Head of caudate nucleus (tissue), 42 donors: ENCODE measurements around the gene PPM1M.
"Not testable (repeated sequence)": the region's sequence is repeated elsewhere in the genome, so short reads cannot be mapped to it uniquely, and the experiment has no call there.

Experiments used
- DNase-seq, 42 donors: peaks; one replicate each; pipeline versions ENCODE4 v3.0.0 to v3.0.0-alpha.2; 2020 to 2021; ENCODE audit warnings: mixed read lengths in 7 of 42
- intact Hi-C: fragments of 100-400 bp; cut with DNase I; formaldehyde crosslinking; loops from one replicate; pipeline ENCODE4 v1.15.0; 2022

The PPM1M gene

GRCh38 chr3:52256159-52256558, 10.6 kb downstream of the PPM1M start:
- intact Hi-C loops: no loop called here
- no peak for DNase-seq

- intact Hi-C loops: no loop called here
Observed at GRCh38 chr3:52256622-52257021, 11.1 kb downstream of the PPM1M start.

GRCh38 chr3:52257911-52258310, 12.4 kb downstream of the PPM1M start:
- intact Hi-C loops: no loop called here

More at GRCh38 chr3:52256622-52257021, 11.1 kb downstream of the PPM1M start:
- no peak for DNase-seq

GRCh38 chr3:52259035-52259434, 13.5 kb downstream of the PPM1M start:
- intact Hi-C loops: no loop called here
- peak in 1 of 42 donors; percentile 15 for DNase-seq

More at GRCh38 chr3:52257911-52258310, 12.4 kb downstream of the PPM1M start:
- no peak for DNase-seq

- DNase-seq: no peak
- intact Hi-C loops: no loop called here
Observed at GRCh38 chr3:52259448-52259847, 13.9 kb downstream of the PPM1M start.

DNA sequence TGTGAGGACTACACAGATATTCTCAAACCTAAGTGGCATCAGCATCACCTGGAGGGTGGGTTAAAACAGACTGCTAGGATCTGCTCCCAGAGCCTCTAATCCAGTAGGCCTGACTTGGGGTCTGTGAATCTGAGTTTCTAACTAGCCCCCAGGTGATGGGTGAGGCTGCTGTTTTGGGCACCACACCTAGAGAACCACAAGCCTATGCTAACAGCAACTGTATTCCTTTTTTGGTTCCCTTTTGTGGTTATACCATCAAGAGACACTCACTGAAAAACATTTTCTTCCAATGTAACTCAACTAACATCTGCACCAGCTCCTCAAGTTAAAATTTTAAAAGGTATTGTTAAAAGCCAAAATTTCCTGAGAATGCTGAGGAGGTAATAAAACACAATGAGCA, 16.9 kb downstream of the PPM1M start:
- no peak for DNase-seq
- intact Hi-C loops: no loop called here

DNA sequence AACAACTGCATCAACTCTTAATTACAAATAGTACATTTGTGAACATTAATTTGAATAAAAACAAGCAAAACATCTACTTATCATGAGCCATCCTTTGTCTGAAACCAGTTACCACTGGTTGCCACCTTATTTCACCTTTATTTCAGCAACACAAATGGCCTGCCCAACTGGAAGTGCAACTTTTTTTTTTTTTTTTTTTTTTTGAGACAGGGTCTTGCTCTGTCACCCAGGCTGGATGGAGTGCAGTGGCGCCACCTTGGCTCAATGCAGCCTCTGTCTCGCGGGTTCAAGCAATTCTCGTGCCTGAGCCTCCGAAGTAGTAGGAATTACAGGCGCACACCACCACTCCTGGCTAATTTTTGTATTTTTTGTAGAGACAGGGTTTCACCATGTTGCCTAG, 19.8 kb downstream of the PPM1M start:
- intact Hi-C loops: no loop called here
- peak in 1 of 42 donors; percentile 12 for DNase-seq

DNA sequence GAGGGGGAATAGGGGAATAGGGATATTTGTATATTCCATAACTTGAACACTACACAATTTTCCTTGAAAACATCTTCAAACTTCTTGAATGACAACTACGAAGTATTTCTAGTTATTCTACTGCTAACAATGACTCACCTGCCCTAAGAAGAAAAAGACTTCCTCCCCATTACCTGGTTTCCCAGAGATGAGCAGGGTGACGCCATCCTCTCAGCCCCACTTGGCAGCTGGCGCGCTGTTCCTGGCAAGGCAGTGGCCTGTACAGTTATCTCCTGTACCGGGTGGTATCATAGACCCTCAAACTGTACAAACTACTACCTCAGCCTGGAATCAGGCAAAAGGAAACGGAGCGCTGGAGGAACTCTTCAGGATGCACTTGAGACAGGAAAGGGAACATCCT, 22.5 kb downstream of the PPM1M start:
- intact Hi-C loops: no loop called here
- DNase-seq: peak in 19 of 42 donors; percentile 20 to 79 (median 60)

- intact Hi-C loops: no loop called here
- DNase-seq: no peak
Observed at GRCh38 chr3:52269776-52270175, 24.2 kb downstream of the PPM1M start.

DNA sequence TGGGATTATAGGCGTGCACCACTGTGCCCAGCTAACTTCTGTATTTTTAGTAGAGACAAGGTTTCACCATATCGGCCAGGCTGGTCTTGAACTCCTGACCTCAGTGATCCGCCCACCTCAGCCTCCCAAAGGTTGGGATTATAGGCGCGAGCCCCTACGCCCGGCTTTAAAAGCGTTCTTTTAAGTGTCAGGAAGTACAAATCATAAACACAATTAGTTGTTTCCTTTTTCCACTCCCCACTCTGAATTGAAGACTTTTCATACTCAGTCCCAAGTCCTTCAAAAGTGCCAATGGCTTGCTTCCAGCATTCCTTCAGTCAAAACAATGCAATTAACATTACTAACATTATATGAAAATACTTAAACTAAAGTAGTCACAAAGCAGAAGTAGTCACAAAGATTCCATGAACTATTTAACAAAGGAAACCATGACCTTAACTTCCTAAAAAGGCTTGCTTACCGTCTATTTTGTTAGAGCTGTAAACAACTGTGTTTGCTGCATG, 24.7 kb downstream of the PPM1M start:
- peak in 3 of 42 donors; percentile 12 to 18 (median 18) for DNase-seq
- intact Hi-C loops: no loop called here

DNA sequence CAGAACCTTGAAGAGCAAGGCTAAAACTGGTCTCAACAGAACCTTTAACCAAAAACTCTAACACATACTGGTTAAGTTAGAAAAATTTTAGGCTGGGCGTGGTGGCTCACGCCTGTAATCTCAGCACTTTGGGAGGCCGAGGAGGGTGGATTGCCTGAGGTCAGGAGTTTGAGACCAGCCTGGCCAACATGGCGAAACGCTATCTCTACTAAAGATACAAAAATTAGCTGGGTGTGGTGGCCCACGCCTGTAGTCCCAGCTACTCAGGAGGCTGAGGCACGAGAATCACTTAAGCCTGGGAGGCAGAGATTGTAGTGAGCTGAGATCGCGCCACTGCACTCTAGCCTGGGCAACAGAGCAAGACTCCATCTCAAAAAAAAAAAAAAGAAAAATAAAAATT, 26.6 kb downstream of the PPM1M start:
- intact Hi-C loops, DNase-seq: not testable (repeated sequence)

DNA sequence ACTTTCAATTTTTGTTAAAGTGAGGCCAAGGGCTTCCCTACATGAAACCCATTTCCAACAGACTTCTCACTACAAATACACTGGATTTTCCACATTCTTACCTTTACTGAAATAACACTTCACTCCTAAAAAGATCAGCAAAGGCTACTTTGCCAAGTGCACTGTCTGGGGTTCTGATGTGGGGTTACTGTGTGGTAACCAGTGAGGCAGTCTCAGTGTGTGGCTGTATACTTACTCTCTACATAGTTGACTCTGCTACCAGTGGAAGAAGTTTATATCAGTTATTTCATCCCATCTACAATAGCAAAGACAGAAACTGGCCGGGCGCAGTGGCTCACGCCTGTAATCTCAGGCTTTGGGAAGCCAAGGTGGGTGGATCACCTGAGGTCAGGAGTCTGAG, 27.3 kb downstream of the PPM1M start:
- intact Hi-C loops: no loop called here
- DNase-seq: no peak

DNA sequence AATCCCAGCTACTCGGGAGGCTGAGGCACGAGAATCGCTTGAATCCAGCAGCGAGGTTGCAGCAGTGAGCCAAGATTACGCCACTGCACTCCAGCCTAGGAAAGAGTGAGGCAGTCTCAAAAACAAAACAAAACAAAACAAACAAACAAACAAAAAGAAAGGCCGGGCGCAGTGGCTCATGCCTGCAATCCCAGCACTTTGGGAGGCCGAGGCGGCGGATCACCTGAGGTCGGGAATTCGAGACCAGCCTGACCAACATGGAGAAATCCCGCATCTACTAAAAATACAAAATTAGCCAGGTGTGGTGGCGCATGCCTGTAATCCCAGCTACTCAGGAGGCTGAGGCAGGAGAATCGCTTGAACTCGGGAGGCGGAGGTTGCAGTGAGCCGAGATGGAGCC, 29.2 kb downstream of the PPM1M start:
- intact Hi-C loops: loop anchor here (5.0 kb wide), 1 partner anchor 37 kb away; the partner anchor contains the start of gene TWF2
- peak in 3 of 42 donors; percentile 12 to 24 (median 18) for DNase-seq

DNA sequence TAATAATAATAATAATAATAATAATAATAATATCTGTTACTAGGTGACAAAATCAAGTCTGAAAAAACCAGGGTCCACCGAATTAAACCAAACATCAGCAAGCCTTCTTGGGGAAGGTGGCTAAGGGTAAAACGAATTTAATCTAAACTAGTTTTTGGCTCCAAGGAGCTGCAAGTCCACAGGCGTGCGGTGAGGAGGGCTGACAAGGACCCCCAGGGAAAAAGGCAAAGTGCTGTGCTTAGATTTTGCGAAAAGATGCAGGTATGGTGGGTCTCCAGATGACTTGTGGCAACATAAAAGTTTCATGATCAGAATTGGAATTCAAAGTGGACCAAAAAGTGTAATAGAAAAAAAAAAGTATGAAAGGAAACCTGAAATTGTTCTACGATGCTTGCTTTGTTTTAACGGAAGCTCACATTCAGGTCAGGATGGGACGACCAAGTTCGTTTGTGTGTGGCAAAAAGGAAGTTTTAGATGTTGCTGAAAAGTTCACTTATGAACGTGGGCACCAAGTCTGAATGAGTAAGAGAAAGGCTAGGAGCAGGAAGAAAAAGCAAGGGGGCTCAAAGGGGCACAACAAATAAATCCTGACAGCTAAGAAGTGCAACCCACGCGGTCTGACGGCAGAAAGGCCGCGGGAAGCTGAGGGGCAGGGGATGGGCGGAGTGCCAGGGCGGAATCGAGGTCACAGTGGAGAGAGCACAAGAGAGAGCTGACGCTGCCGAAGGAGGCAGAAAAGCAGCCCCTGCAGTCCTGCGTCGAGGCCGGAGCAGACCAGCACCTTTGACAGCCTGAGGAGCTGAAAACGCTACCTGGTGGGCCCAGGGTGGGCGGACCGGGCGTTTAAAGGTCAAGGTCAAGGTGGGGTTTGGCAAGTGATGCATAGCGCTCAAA, 31.8 kb downstream of the PPM1M start:
- intact Hi-C loops: loop anchor here (5.0 kb wide), 1 partner anchor 40 kb away; the partner anchor contains the start of gene TWF2
- peak; percentile 36 to 86 (median 68) for DNase-seq

DNA sequence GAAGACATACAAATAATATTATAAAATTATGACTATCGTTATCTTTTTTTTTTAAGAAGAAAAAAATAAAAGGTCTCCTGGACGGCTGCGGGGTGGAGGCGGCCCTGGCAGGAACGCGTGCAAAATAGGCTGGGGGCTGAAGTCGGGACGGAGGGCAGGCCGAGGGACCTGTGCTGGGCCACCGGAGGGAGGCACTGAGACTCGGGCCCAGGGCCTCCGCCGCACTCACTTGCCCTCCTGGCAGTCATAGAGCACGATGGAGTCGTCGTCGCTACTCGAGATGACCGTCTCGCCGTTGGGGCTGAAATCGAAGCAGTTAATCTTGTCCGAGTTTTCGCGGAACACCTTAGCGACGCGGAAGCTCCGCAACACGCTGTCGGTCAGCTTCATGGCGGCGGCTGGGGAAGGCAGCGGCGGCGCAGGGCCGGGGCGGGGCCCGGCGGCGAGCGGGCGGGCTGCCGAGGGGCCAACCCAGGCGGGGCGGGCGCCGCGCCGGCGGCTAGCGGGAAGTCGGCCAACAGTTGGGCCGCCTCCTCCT, 32.5 kb downstream of the PPM1M start:
- intact Hi-C loops: loop anchor here (5.0 kb wide), 1 partner anchor 41 kb away; the partner anchor contains the start of gene TWF2
- DNase-seq: peak in 29 of 42 donors; percentile 18 to 85 (median 70)

GRCh38 chr3:52278510-52279069, 33.0 kb downstream of the PPM1M start, which contains the start of gene WDR82:
Gene WDR82, minus strand, starts transcription at chr3:52278649. Its CDS starts 288 bp downstream, at chr3:52278361.
- intact Hi-C loops: loop anchor here (5.0 kb wide), 1 partner anchor 41 kb away; the partner anchor contains the start of gene TWF2
- DNase-seq: peak; percentile 92 to 100 (median 99)

DNA sequence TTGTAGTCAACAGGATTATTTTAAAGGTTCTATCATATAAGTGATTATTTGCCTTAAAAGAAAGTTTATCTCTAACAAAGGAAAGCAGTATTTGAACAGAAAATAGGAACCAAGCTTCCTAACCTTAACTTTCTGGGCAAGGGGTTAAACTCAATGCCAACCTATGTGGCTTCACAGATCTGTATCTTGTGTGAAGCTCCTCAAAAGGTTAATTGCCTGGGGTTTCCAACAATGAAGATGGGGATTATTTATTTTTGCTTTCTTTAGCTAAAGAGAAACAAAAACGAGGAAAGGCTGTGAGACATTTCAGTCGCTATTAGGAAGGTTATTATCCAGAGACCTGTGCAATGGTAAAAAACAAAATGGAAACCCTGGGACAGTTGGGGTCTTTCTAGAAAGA, 34.0 kb downstream of the PPM1M start:
- no peak for DNase-seq
- intact Hi-C loops: loop anchor here (5.0 kb wide), 1 partner anchor 42 kb away; the partner anchor contains the start of gene TWF2

GRCh38 chr3:52280050-52280461, 34.5 kb downstream of the PPM1M start:
- DNase-seq: peak in 3 of 42 donors; percentile 9 to 29 (median 16)

More at GRCh38 chr3:52280050-52280461, 34.5 kb downstream of the PPM1M start:
- intact Hi-C loops: no loop called here
